Amniotic epithelial cell (primary cell): Measurements from ENCODE around the gene RAPGEF4.

Experiments
- DNase-seq: peaks from one replicate; pipeline ENCODE4 v3.0.0-alpha.2; 2010; ENCODE audit warnings: low read depth

Gene RAPGEF4

DNA sequence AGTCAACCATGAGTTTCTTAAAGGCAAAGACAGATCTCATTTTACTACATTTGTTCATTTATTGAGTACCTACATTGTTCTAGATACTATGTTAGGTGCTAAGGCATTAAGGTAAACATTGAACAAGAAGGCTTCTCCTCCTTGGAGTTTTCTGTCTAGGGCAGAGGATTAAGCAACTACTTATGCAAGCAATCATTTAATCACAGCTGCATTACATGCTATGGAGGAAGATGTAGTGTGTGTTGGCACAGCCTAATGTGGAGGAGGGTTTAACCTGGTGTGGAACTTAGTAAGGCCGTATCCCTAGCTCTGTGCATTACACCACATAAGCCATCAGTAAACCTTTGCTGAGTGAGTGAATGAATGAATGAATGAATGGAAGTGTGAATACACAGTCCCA, 233.5 kb downstream of the RAPGEF4 start:
- DNase-seq, result peak; percentile 68

DNA sequence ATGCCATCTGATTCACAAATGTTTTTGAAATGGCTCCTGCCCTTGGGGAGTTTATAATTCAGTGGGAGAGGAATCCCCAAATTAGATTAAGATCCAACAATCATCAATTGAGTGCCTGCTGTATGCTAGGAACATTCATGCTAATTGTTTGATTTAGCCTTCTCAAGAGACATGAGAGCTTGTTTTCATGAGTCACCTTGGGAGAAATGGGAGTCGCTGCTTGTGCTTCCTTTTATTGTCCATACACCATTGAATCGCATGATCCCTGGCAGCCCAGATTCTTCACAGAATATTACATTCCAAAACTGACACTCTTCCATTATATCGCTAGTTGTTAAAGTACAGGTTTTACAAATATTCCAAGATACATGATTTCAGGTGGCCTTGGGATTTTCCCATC, 234.0 kb downstream of the RAPGEF4 start:
- peak; percentile 15 for DNase-seq

DNA sequence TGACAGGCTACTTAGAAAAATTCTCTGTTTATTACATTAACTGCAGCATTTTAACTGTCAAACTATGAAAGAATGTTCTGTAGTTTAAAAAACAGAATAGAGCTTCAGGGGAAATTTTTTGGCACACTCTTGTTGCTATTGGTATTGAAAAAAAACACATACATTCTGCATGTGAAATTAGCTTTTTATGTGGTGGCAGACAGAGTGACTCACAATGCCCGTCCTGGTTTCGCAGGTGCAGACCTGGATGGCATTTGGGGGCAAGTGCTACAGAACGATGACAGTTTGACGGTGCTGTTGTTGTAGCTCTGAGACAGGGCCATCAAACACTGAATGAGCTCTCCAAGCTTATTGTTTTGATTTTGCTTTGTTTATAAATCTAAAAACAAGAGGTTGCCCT, 235.0 kb downstream of the RAPGEF4 start:
- no peak for DNase-seq

DNA sequence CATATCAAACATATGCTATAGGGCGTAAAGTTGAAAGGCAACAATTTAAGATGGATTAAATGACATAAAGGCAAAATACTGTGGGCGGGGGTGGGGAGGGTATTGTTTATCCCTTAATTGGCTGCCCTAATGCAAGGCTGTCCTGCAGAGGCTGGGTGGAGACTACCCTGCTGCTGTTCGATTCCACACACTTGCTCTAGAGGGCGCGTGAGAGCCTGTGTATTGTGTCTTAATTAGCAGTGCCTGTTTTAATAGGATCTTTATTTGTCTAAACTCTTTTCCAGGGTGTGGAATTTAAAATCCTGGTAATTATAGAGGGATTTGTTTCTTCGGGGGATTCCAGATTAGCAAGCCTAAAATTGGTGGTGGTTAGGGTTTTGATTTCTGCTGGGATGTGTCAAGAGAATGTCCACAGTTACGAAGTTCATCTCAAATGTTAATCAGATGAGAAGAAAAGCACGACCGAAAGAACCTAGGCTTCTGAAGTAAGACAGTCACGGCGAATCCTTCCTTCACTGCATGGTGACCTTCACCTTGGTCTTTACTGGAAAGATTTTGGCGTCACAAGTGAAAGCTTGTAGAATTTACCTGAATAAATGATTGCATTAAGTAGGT, 236.5 kb downstream of the RAPGEF4 start:
- peak; percentile 37 for DNase-seq

DNA sequence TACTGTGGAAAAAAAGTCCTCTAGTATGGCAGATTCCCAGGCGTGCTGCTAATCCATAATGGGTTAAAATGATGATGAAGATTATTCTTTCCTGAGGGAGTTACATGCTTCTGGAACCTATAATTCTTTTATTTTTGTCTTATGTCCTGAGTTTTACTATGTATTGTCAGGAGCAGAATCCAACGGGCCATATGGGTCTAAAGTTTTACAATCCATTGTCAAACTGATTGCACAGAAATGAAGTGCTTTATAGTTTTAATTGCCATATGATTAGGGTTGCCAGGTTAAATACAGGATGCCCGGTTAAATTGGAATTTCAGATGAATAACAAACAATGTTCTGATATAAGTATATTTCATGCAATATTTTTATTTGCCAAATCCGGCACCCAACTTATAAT, 239.1 kb downstream of the RAPGEF4 start:
- no peak for DNase-seq

GRCh38 chr2:172976116-172976515, 240.5 kb downstream of the RAPGEF4 start:
- no peak for DNase-seq

GRCh38 chr2:172976816-172977215, 241.2 kb downstream of the RAPGEF4 start:
- DNase-seq, result no peak

- no peak for DNase-seq
Measured at GRCh38 chr2:172977270-172978062, 241.8 kb downstream of the RAPGEF4 start.

- no peak for DNase-seq
Measured at GRCh38 chr2:172978063-172978383, 242.4 kb downstream of the RAPGEF4 start.

DNA sequence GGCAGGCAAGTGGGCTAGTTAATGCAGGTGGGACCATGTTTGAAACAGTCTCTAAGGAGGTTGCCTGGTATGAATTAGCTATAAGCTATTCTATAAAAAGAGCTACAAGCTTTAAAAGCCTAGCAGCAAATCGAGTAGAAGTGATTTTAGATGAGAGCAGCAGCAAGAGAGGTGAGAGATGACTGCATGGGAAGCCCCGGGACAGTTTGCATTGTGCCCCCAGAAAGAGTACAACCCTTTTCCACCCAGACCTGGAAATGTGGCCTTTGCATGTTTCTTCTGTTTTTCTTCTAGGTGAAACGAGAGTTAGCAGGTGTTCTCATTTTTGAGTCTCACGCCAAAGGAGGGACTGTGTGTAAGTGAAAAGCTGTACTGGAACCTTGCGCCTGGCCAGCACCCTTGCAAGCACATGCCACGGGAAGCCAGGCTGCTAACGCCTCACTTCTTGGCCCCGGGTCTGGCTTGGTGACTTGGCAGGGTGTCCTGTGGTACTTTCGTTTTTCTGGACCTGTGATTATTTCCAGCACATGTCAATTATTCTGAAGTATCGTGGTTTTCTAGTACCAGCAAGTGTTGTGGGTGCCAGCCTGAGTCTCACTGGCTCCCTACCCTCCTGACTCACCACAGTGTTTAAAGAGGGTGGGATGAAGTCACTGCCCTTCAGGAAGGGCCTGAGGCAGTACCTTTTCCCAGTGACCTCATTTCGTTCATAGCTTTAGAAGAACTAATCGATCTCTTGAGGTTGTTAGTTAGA, 249.7 kb downstream of the RAPGEF4 start:
- no peak for DNase-seq

- no peak for DNase-seq
Measured at GRCh38 chr2:172986040-172986439, 250.4 kb downstream of the RAPGEF4 start.

DNA sequence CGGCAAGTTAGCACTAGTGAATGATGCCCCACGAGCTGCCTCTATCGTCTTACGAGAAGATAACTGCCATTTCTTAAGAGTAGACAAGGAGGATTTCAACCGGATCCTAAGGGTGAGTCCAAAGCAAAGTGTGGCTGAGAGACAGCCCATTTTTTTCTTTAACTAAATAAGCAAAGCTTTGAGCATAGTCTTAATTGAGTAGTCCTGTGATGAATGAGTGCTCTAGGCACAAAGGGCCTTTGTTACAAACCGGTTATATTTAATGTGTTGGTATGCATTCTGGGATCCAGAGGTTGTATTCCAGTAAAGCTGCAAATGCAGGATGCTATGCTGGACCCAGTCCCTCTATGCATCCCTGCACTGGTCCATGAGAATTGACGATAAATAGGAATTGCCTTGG, 253.1 kb downstream of the RAPGEF4 start:
- DNase-seq, result no peak

GRCh38 chr2:172991031-172991430, 255.4 kb downstream of the RAPGEF4 start:
- DNase-seq, result no peak

DNA sequence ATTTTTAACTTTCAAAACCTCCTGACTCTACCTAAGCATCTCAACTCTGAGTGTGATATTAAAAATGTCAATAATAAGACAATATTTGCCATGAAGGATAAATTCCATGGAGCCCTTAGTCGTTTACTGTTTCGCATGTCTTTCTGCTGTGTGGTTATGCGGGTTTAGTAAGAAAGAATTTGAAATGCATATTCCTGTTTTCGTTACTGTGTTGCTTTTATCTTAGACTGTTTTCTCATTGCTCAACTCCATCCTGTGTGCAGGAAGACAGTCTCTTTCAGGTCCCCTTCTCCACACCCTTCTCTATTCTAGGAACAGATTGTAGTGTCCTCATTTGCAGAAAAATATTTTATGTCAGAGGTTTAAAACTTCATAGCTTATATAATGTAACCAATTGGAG, 257.5 kb downstream of the RAPGEF4 start:
- peak; percentile 24 for DNase-seq

GRCh38 chr2:172993931-172994717, 258.5 kb downstream of the RAPGEF4 start:
- DNase-seq, result no peak

GRCh38 chr2:172994864-172995263, 259.2 kb downstream of the RAPGEF4 start:
- no peak for DNase-seq

GRCh38 chr2:172995323-172996244, 259.9 kb downstream of the RAPGEF4 start:
- DNase-seq, result peak; percentile 98

- DNase-seq, result peak; percentile 55
Measured at GRCh38 chr2:172996387-172996961, 260.8 kb downstream of the RAPGEF4 start.

DNA sequence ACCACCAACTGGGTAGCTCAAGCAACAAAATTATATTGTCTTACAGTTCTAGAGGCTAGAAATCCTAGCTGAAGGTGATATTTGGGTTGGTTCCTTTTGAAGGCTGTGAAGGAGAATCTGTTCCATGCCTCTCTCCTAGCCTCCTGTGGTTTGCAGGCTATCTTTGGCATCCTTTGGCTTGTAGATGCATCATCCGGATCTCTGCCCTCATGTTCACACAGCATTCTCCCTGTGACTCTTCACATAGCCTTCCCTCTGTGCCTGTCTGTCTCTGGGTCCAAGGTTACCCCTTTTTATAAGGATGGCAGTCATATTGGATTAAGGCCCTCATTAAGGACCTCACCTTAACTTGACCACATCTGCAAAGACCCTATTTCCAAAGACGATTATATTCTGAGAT, 261.4 kb downstream of the RAPGEF4 start:
- peak; percentile 51 for DNase-seq

DNA sequence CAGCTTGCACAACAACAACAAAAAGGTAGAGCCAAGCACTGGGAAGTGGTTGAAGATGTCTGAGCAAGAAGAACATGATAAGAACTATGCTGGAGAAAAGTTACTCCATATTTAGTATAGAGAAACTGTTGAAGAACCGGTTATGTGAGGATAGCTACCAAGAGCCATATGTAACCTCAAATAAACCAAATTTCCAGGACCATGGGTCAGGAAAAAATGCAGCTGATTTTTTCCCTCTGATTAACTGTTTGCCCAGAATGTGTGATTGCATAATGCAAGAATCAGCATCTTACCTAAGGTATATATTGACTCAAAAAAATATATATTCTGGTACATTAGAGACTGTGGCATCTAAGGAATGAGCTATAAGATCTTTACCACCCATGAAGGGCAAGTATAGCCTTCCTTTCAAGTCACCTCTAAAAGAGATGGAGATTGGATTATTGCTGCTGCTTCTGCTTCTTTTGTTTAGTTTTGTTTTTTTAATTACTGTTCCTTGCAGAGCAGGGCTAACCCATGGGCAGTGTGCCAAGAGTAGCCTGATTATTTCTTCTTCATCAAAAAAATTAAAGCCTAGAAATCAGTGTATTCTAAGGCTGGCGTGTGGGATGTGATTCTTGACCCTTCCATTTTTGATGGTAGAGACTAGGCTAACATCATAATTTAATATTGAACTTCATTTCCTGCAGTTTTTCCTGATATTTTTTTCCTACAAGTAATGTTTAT, 263.1 kb downstream of the RAPGEF4 start:
- DNase-seq, result peak; percentile 44
